Suppressor macrophage (primary cell): ENCODE data around the gene PNPLA2.

Source experiments
- DNase-seq, 4 experiments: peaks; one replicate each; pipeline ENCODE4 v3.0.0-alpha.2; 2020 to 2022

PNPLA2 gene

DNA sequence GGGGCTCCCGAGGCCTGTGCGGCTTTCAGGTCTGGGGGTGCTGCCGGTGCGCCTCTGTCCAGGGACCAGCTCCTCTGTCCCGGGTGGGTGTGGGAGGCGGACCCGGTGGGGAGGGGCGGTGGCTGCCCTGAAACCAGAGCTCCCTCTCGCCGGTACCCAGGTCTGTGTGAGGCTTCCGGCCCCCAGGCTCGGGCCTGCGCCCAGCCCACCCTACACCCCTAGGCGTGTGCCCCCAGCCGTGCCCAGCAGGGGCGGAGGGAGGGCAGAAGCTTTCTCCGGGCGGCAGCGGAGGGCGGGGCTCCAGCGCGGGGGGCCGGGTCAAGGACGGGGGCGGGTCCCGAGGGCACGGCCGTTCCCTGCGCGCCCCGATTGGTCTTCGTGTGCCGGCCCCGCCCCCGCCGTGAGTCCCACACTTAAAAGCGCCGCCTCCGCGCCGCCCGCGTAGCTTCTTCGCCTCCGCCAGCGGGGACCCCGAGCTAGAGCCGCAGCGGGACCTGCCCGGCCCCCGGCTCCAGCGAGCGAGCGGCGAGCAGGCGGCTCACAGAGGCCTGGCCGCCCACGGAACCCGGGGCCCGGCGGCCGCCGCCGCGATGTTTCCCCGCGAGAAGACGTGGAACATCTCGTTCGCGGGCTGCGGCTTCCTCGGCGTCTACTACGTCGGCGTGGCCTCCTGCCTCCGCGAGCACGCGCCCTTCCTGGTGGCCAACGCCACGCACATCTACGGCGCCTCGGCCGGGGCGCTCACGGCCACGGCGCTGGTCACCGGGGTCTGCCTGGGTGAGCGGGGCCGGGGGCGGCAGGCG lies 616 bp downstream of the PNPLA2 start:
- peak; percentile 93 to 98 (median 96) for DNase-seq

DNA sequence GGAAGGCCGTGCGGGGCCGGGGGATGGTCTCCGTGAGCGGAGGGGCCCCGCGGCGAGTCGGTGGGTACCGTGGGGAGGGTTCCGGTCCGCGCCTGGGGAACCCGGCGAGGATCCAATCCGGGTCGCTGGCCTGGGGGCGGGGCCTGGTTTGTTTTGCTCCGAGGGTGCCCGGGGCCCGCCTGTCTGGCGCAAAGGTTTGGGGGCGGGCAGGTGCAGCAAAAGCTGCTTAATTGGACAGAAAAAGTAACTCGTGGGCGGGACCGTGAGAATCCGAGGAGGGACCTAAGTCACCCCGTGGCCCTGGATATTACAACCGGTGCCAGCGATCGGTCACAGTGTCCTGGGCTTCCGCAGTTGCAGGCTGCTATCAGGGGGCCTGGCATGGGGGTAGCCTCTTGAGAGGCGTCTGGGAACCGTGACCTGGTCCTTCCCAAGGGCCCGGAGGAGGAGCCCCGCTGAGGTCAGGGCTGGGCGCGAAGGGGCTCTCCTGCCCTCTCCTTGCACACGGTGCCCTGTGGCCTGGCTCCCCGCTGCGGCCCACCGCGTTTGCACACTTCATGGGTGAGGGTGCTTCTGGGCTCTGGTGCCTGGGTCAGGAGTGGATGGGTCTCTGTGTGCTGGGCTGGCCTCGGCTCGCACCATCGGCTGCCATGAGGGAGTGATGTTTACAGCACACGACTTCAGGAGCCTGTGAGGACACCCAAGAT lies 1.4 kb downstream of the PNPLA2 start:
- DNase-seq, result peak; percentile 82 to 95 (median 88)

DNA sequence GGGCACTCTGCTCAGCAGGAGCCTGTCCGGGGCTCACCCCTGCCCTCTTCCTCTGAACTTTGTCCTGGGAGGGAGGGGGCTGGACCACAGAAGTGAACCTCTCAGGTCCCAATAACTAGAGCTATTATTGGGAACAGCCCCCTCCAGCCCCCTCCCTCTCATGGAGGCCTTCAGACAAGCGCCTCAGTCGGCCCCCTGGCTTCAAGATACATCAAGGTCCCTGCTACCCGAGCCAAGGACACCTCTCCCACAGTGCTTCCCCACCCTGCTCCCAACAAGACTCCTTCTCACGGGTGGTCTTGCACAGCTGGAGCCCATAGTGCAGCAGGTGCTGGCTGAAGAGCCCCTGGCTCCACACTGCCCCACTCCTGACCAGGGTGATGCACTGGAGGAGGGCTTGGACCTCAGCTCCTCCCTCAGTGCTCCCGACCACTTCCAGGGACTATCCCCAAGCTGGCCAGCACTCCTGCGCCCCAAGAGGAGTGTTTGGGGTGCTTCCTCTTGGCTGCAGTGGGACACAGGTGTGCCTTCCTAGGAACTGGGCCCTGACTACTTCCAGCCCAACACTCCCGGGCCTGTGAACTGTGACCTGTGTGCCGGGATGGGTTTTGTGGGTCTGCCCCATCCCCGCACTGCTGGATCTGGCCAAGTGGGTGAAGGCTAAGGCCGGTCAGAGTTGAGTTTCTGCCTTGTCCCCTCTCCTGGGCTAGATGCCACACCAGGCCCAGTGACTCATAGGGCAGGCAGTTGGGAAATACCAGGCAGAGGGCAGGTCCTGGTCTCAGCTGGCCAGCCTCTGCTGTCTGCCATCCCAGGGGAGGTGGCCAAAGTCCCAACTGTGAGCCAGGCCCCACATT lies 2.2 kb downstream of the PNPLA2 start:
- peak; percentile 81 to 90 (median 88) for DNase-seq

DNA sequence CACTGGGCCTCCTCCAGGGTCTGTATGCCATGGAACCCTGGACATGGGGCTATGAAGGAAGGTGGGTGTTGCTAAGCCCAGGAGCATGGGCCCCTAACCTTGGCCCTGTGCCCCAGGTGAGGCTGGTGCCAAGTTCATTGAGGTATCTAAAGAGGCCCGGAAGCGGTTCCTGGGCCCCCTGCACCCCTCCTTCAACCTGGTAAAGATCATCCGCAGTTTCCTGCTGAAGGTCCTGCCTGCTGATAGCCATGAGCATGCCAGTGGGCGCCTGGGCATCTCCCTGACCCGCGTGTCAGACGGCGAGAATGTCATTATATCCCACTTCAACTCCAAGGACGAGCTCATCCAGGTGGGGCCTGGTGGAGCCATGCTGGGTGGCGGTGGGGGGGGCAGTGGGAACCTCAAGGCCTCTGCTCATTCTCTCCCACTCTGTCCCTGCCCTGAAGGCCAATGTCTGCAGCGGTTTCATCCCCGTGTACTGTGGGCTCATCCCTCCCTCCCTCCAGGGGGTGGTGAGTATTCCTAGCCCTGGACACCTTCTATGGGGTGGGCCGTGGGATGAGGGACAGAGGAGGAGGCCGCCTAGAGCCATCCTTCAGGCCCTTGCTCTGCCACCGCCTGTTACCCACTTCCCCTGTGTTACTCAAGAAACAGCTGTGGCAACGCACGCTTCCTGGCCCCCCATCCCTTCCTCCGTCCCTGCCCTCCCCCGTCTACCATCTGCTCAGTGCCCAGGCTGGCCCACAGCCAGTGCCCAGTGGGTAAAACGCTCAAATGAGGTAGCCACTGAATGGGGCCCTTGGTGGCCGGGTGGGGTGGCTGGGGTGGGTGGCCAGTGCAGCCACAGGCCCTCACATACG lies 3.0 kb downstream of the PNPLA2 start:
- DNase-seq, result peak; percentile 62 to 82 (median 77)

DNA sequence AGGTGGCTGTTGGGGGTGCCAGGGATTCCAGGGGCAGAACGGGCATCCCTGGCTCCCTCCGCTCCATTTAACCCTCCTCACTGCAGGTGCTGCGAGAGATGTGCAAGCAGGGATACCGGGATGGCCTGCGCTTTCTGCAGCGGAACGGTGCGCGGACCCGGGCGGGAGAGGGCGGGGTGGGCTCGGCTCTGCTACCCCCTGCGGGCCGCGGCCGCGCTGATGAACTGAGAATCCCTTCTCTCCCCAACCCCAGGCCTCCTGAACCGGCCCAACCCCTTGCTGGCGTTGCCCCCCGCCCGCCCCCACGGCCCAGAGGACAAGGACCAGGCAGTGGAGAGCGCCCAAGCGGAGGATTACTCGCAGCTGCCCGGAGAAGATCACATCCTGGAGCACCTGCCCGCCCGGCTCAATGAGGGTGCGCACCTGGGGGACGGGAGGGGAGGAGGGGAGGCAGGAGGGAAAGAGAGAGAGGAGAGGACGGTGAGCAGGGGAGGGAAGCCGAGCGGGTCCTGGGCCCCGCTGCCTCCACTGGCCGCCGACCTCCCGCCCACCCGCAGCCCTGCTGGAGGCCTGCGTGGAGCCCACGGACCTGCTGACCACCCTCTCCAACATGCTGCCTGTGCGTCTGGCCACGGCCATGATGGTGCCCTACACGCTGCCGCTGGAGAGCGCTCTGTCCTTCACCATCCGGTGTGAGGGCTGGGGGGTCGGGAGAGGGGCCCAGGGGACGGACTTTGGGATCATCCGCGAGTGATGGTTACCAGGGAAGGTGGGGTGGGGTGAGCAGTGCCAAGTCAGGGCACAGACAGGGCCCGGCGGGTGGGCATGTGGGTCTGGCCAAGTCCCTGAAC lies 5.0 kb downstream of the PNPLA2 start:
- no peak for DNase-seq

DNA sequence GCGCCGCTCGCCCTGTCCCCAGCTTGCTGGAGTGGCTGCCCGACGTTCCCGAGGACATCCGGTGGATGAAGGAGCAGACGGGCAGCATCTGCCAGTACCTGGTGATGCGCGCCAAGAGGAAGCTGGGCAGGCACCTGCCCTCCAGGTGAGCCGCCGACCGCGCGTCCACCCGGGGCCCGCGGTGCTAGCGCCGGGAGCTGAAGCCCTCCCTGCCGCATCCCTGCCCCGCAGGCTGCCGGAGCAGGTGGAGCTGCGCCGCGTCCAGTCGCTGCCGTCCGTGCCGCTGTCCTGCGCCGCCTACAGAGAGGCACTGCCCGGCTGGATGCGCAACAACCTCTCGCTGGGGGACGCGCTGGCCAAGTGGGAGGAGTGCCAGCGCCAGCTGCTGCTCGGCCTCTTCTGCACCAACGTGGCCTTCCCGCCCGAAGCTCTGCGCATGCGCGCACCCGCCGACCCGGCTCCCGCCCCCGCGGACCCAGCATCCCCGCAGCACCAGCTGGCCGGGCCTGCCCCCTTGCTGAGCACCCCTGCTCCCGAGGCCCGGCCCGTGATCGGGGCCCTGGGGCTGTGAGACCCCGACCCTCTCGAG lies 5.7 kb downstream of the PNPLA2 start:
- DNase-seq, result no peak

DNA sequence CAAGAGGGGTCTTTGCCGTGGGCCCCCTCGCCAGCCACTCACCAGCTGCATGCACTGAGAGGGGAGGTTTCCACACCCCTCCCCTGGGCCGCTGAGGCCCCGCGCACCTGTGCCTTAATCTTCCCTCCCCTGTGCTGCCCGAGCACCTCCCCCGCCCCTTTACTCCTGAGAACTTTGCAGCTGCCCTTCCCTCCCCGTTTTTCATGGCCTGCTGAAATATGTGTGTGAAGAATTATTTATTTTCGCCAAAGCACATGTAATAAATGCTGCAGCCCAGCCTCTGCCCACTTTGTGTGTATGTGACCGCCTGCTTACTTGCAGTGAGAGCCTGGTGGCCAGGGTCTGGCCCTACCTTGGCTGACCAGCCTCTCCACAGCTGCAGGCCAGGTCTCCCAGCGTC lies 6.2 kb downstream of the PNPLA2 start:
- DNase-seq, result no peak

DNA sequence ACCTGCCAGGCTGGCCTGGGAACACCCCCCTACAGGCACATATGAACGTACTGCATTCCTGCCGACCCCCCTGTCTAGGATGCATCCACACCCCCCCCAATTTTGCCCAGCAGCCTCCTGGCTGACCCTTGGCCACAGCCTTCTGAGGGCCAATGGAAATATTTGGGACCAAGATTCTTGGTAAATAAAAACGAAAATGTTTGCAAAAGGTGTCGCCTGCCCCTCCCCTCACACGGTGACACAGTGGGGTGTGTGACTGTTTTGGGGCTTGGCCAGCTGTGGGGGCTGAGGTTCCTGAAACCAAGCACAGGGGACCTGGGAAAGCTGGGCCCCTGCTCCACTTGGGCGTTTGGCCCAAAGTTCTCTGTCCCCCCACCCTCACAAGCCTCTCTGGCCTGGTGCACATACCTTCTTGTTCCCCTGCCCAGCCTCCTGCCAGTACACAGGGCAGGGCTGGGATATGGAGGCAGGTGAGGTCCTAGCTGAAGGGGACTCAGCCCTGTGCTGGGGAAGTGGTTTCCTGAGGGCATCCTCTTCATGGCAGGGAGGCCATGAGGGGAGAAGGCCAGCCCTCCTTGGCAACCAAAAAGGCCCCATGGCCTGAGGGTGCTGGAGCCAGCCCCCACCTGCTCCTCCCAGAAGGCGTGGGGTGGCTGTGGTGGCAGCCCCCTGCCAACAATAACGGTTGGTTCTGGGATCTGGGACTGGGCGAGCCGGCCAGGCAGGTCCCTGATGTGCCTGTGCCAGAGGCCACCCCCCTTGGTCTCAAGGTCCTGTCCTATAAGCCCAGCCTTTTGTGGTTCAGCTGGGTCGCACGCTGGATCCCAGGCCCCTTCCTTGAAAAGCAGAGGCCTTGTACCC lies 6.9 kb downstream of the PNPLA2 start:
- DNase-seq, result no peak

DNA sequence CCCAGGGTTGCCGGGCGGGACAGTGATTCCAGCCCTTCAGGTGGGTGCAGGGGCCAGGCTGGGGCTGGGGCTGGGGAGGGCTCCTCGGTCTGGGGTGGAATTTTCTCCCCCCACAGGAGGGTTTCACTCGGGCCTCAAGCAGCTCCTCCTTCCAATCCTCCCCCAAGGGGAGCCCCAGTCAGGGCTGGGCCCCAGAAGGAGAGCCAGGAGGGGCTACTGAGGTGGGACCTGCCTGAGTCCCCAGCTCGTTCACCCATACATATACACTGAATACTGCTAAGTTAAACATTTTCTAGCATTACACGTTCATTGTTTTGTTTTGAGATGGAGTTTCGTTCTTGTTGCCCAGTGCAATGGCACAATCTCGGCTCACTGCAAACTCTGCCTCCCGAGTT lies 7.5 kb downstream of the PNPLA2 start:
- no peak for DNase-seq

DNA sequence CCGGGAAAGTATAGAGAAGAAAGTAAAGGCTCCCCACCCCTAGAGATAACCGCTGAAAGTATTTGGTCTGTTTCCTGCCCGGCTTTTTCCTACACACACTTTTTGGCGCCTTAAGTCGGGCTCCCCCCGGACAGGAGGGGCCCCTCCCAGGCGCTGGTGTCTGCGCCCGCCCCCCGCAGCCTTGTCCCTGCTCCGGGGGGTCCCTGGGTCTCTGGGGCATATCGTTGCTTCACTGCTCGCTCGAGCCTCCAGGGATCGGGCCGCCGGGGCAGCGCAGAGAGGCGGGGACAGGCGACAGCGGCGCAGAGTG lies 8.1 kb downstream of the PNPLA2 start:
- DNase-seq, result no peak

DNA sequence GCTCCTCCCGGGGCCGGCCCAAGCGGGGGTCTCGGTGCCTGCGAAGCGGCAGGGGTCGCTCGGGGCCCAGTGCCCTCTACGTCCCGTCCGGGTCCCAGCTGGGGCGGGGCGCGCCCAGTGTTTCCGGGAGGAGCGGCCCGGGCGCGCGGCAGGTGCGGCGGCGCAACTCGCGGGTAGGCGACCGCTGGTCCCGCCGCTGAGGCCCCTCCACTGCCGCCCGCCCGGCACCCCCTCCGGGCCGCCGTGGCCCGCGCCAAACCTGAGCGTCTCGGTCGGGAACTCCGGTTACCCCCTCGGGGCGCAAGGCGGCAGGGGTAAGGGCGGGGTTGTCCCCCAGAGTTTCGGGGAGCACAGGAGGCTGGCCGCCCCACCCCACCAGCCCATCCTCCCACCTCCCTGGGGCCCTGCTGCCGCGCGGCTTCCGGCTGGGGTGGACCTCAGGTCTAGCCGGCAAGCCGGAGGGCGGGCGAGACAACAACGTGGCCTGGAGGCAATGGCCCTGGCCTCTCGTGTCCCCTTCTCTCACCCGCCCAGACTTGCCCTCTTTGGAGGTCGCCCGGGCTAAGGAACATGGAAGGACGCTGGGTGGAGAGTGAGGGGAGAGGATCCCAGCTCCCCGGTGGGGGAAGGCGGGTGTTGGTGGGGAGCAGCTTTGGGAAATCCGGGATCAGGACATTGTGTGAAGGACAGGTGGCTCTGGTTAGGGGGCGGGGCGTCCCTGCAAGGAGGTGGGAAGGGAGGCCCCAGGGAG lies 8.6 kb downstream of the PNPLA2 start:
- peak in 1 of 4 experiments; percentile 38 for DNase-seq

DNA sequence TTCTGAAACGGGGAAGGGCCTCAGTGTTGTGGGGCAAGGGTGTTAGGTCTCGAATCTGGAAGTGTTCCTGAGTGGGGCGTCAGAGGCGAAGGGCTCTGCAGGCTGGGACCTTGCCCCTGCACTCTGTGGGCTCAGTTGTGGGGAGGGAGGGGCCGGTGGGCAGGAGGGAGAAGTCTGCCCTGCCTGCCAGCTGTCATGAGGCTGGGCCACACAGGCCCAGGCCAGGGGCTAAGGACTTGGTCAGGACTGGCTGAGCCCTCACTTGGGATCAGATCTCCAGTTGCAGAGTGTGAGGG lies 9.1 kb downstream of the PNPLA2 start, which contains the start of gene CRACR2B:
Gene CRACR2B, plus strand, starts transcription at position 23 of the 296 bp plus-strand sequence. CDS start 689 bp downstream, outside the sequence.
- DNase-seq, result no peak

DNA sequence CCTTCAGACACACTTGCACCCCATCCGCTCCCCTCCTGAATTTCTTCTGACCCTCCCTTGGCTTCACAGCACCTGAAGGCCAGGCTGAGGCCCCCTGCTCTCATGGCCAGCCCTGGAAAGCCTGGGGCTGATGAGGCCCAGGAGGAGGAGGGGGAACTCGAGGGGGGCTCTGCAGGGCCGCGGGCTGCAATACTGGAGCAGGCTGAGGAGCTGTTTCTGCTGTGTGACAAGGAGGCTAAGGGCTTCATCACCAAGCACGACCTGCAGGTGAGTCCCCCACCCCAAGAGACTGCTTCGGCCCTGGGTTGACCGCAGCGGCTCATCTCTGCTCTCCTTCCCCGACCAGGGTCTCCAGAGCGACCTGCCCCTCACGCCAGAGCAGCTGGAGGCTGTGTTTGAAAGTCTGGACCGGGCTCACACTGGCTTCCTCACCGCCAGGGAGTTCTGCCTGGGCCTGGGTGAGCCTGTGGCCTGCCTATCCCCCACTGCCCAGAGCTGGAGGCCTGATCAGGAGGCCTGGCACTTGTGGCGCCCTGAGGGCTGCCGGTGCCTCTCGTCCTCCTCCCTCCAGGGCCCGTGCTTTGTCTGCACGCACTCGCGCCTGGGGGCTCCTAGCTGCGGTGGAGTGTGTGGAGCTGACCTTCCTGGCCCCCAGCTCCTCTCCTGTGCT lies 9.9 kb downstream of the PNPLA2 start:
- no peak for DNase-seq

DNA sequence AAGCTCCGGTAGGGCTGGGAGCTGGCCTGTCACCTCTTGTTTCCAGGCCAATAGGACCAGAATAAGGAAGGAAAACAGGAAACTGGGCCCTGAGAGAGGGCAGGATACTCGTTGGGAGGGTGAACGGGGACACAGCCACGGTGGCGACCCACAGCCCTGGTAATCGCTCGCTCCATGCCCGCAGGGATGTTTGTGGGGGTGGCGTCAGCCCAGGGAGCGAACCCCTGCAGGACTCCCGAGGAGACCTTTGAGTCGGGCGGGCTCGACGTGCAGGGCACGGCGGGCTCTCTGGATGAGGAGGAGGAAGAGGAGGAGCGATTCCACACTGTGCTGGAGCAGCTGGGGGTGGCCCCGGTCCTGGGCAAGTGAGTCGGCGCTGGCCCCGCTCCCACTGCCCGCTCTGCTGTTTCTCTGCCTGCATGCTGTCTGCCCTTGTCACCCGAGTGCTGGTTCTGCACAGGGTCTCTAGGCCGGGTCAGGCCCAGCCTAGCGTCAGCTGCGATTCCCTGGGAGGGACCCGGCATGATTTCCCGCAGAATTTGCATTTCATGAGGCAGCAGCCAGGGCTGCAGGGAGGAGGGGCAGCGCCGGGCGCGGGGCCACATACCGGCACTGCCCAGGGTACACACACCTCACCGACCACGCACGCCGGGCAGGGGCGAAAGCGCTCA lies 10.6 kb downstream of the PNPLA2 start:
- peak; percentile 39 to 61 (median 50) for DNase-seq

DNA sequence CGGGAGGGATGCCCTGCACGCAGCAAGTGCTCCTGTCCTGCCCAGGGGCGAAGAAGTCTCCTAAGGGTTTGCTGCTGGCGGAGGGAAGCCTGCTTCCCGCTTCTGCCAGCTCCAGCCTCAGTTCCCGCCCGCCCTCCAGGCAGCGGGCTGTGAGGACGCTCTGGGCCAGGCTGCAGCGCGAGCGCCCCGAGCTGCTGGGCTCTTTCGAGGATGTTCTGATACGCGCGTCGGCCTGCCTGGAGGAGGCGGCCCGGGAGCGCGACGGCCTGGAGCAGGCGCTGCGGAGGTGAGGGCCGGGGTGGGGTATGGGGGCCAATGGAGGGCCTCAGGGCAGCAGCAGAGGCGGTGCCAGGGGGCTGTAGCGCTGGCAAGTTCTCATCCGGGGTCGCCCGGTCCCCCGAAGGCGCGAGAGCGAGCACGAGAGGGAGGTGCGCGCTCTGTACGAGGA lies 11.2 kb downstream of the PNPLA2 start:
- DNase-seq, result peak in 2 of 4 experiments; percentile 39 to 54

DNA sequence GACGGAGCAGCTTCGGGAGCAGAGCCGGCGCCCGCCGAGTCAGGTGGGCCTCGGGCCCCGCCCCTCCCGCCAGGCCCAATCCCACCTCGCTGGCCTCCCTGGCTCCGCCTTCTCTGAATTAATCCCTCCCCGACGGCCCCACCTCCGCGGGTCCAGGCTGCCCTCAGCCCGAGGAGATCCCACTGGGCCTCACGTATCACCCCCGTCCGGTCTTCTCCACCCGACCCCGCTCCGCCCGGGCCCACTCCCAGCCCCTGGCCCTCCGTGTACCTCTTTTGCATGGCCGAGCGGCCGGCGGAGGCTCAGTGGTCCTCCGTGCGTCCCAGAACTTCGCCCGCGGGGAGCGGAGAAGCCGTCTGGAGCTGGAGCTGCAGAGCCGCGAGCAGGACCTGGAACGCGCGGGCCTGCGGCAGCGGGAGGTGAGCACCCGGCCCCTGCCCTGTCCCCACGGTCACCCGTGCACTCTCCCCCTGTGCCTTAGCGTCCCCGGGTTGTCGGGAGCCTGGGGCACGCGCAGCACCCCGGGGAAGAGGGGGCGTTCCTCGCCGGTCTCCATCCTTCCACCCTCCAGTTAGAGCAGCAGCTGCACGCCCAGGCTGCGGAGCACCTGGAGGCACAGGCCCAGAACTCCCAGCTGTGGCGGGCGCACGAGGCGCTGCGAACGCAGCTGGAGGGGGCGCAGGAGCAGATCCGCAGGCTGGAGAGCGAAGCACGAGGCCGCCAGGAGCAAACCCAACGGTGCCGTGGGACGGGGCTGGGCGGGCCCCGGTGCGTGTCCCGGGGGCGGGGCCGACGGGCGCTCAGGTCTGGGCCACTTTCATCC lies 11.8 kb downstream of the PNPLA2 start:
- DNase-seq, result peak; percentile 56 to 77 (median 60)
